NCI-H187 (cell line): ENCODE data around the gene CARMIL1.
A peak's percentile ranks its signal among the peaks of the same experiment; 100 is the strongest.

Source experiments
- DNase-seq, 2 experiments: peaks; one replicate each; lab custom pipeline; 2025; lab: John Stamatoyannopoulos, UW

CARMIL1 gene

GRCh38 chr6:25512560-25512959, 233.4 kb downstream of the CARMIL1 start:
- DNase-seq: no peak

- DNase-seq: no peak
Observed at GRCh38 chr6:25519856-25520255, 240.7 kb downstream of the CARMIL1 start.

- DNase-seq: no peak
Observed at GRCh38 chr6:25524542-25524941, 245.4 kb downstream of the CARMIL1 start.

- DNase-seq: no peak
Observed at GRCh38 chr6:25525078-25525477, 245.9 kb downstream of the CARMIL1 start.

GRCh38 chr6:25534942-25535631, 255.9 kb downstream of the CARMIL1 start:
- no peak for DNase-seq

GRCh38 chr6:25535632-25536225, 256.6 kb downstream of the CARMIL1 start:
- no peak for DNase-seq

- no peak for DNase-seq
Observed at GRCh38 chr6:25536781-25537180, 257.6 kb downstream of the CARMIL1 start.

- no peak for DNase-seq
Observed at GRCh38 chr6:25537349-25538018, 258.3 kb downstream of the CARMIL1 start.

GRCh38 chr6:25541228-25541627, 262.1 kb downstream of the CARMIL1 start:
- DNase-seq: no peak

GRCh38 chr6:25542984-25543910, 264.1 kb downstream of the CARMIL1 start:
- no peak for DNase-seq

- DNase-seq: no peak
Observed at GRCh38 chr6:25544833-25545232, 265.7 kb downstream of the CARMIL1 start.

GRCh38 chr6:25547797-25548196, 268.6 kb downstream of the CARMIL1 start:
- no peak for DNase-seq

- DNase-seq: no peak
Observed at GRCh38 chr6:25548451-25548850, 269.3 kb downstream of the CARMIL1 start.

GRCh38 chr6:25550631-25551030, 271.5 kb downstream of the CARMIL1 start:
- DNase-seq: no peak

- DNase-seq: no peak
Observed at GRCh38 chr6:25553502-25553901, 274.3 kb downstream of the CARMIL1 start.

GRCh38 chr6:25555188-25555587, 276.0 kb downstream of the CARMIL1 start:
- no peak for DNase-seq

- peak; percentile 5 to 15 for DNase-seq
Observed at GRCh38 chr6:25556516-25556915, 277.3 kb downstream of the CARMIL1 start.

GRCh38 chr6:25558155-25558817, 279.1 kb downstream of the CARMIL1 start:
- DNase-seq: no peak

- no peak for DNase-seq
Observed at GRCh38 chr6:25560865-25561264, 281.7 kb downstream of the CARMIL1 start.

- DNase-seq: no peak
Observed at GRCh38 chr6:25564943-25565342, 285.8 kb downstream of the CARMIL1 start.

- no peak for DNase-seq
Observed at GRCh38 chr6:25570578-25570977, 291.4 kb downstream of the CARMIL1 start.

GRCh38 chr6:25576919-25577318, 297.7 kb downstream of the CARMIL1 start:
- DNase-seq: no peak
